ENCODE measurements around the gene LRRK1.

DNA sequence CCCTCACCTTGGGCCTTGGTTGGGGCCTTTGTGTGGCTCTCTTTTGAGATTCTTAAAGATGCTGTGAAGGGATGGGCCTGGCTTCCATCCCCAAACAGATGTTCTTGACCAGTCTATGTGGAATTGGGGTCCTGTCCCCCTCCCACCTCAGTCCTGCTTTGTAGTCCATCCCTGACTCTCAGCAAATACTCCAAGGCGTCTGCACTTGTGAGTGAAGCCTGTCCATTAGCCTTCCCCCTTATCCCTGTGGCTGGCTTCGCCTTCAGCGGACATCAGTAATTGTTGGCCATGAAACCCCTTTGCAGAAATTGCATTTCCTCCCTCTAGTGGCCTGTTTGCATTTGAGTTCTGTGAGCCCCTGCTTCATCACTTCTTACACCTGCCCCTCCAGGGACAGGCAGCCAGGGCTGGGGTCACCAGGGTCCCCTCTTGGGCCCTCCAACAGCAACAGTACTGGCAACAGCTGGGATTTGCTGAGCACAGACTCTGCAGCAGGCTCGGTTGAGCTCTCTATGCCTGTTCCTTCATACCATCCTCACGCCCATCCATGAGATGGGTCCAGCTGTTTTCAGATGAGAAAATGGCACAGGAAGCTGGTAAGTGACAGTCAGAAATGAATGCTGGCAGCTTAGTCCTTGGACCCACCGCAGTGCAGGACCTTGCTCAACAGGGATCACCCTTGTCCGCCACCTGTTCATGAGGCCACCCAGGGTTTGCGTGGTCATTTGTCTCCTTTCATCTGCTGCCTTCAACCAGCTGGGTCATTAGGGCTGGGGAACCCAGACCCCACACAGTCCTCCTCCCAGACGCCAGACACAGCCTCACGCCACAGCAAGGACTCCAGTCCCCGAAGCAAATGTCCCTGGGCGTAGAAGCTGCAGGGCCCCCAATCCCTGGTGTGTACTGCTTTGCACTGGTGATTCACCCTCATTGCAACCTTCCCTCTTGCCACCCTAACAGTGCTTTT is 8.9 kb upstream of the LRRK1 start:
- TF ChIP-seq POLR2AphosphoS5 (IDR thresholded peaks at IDR 0.05; ENCODE audit: low read depth, low read length) (no peak), POLR2A (IDR thresholded peaks at IDR 0.05; ENCODE audit: low read depth, low read length) (no peak), TAF1 (IDR thresholded peaks at IDR 0.05; ENCODE audit: borderline replicate concordance, low read depth, low read length) (no peak)
